ENCODE data around the gene TOR1A.

The TOR1A gene

GRCh38 chr9:129823935-129824601 is at the start of gene TOR1A:
TOR1A (minus strand) TSS chr9:129824136; CDS start chr9:129824085, 51 bp downstream.
- peak; percentile 81 to 85 (median 85) for DNase-seq (ENCODE audit: low read depth in 3 of 3)

- no peak for DNase-seq (ENCODE audit: low read depth in 3 of 3)
These were observed 47.1 kb upstream of the TOR1A start for GRCh38 chr9:129871046-129871445.

GRCh38 chr9:129869585-129870501 is 45.9 kb upstream of the TOR1A start:
- no peak for DNase-seq (ENCODE audit: low read depth in 3 of 3)

- DNase-seq (ENCODE audit: low read depth in 3 of 3) = peak; percentile 57 to 83 (median 73)
These were observed 45.0 kb upstream of the TOR1A start for GRCh38 chr9:129868872-129869486.

GRCh38 chr9:129868023-129868871 is 44.3 kb upstream of the TOR1A start:
- no peak for DNase-seq (ENCODE audit: low read depth in 3 of 3)

- DNase-seq (ENCODE audit: low read depth in 3 of 3) = no peak
These were observed 43.4 kb upstream of the TOR1A start for GRCh38 chr9:129867136-129868022.

- peak in 1 of 3 experiments; percentile 36 for DNase-seq (ENCODE audit: low read depth in 3 of 3)
These were observed 42.6 kb upstream of the TOR1A start for GRCh38 chr9:129866394-129867135.

GRCh38 chr9:129865668-129866320 is 41.9 kb upstream of the TOR1A start:
- no peak for DNase-seq (ENCODE audit: low read depth in 3 of 3)

- no peak for DNase-seq (ENCODE audit: low read depth in 3 of 3)
These were observed 41.2 kb upstream of the TOR1A start for GRCh38 chr9:129864991-129865647.

GRCh38 chr9:129863059-129863690 is 39.2 kb upstream of the TOR1A start:
- DNase-seq (ENCODE audit: low read depth in 3 of 3) = peak in 1 of 3 experiments; percentile 43

GRCh38 chr9:129861447-129861827 is 37.5 kb upstream of the TOR1A start:
- no peak for DNase-seq (ENCODE audit: low read depth in 3 of 3)

GRCh38 chr9:129860653-129861446 is 36.9 kb upstream of the TOR1A start:
- DNase-seq (ENCODE audit: low read depth in 3 of 3) = no peak

- DNase-seq (ENCODE audit: low read depth in 3 of 3) = no peak
These were observed 34.4 kb upstream of the TOR1A start for GRCh38 chr9:129858167-129858962.

GRCh38 chr9:129857207-129857606 is 33.3 kb upstream of the TOR1A start:
- DNase-seq (ENCODE audit: low read depth in 3 of 3) = no peak

- no peak for DNase-seq (ENCODE audit: low read depth in 3 of 3)
These were observed 30.7 kb upstream of the TOR1A start for GRCh38 chr9:129854588-129855110.

GRCh38 chr9:129853614-129854013 is 29.7 kb upstream of the TOR1A start:
- DNase-seq (ENCODE audit: low read depth in 3 of 3) = no peak

Data from stimulated activated CD4-positive, alpha-beta T cell treated with anti-CD3 and anti-CD28 coated beads, TNF-alpha, amount 100 ng/mL, for 4 hours (primary cell).